Measurements from ENCODE around the gene HOXC9.

Gene HOXC9

GRCh38 chr12:53963434-53964314, 36.3 kb upstream of the HOXC9 start:
- no peak for DNase-seq

GRCh38 chr12:53964315-53964713, 35.6 kb upstream of the HOXC9 start:
- DNase-seq, result no peak

GRCh38 chr12:53965281-53966084, 34.5 kb upstream of the HOXC9 start:
- no peak for DNase-seq

GRCh38 chr12:53966085-53966384, 33.9 kb upstream of the HOXC9 start:
- DNase-seq, result no peak

GRCh38 chr12:53966385-53967133, 33.4 kb upstream of the HOXC9 start:
- no peak for DNase-seq

- DNase-seq, result no peak
Measured at GRCh38 chr12:53967421-53967925, 32.5 kb upstream of the HOXC9 start.

GRCh38 chr12:53968214-53969127, 31.5 kb upstream of the HOXC9 start:
- DNase-seq, result no peak

GRCh38 chr12:53969588-53970259, 30.2 kb upstream of the HOXC9 start:
- no peak for DNase-seq

GRCh38 chr12:53970451-53970850, 29.5 kb upstream of the HOXC9 start:
- DNase-seq, result no peak

GRCh38 chr12:53971129-53971528, 28.8 kb upstream of the HOXC9 start:
- DNase-seq, result no peak

- DNase-seq, result no peak
Measured at GRCh38 chr12:53971686-53972085, 28.3 kb upstream of the HOXC9 start.

GRCh38 chr12:53972152-53972702, 27.7 kb upstream of the HOXC9 start:
- DNase-seq, result no peak

GRCh38 chr12:53972722-53973235, 27.2 kb upstream of the HOXC9 start, which contains the start of gene HOXC11:
Gene HOXC11 (plus strand): TSS chr12:53973126. CDS start chr12:53973242, 116 bp downstream.
- no peak for DNase-seq

- no peak for DNase-seq
Measured at GRCh38 chr12:53973236-53974042, 26.5 kb upstream of the HOXC9 start.

GRCh38 chr12:53974084-53975063, 25.6 kb upstream of the HOXC9 start, which contains the start of gene HOTAIR:
Gene HOTAIR (minus strand): TSS chr12:53974954.
- DNase-seq, result peak; percentile 37

GRCh38 chr12:53975064-53975471, 24.9 kb upstream of the HOXC9 start:
- no peak for DNase-seq

- DNase-seq, result no peak
Measured at GRCh38 chr12:53975479-53976152, 24.3 kb upstream of the HOXC9 start.
